RWPE2 (cell line): ENCODE data around the gene PCSK1.

Experiments used
- ATAC-seq: fragments of 200-7000 bp; cut with Tn5 transposase; 3 replicates; pipeline ENCODE4 v1.9.1; 2021; ENCODE audit warnings: low read depth
- DNase-seq: peaks from one replicate; pipeline ENCODE4 v3.0.0-alpha.2; 2020; ENCODE audit warnings: low spot score
- H3K27ac ChIP-seq: fragments of 450-650 bp; 2 replicates; pipeline ENCODE4 v1.5.1; 2017; ENCODE audit warnings: mild to moderate bottlenecking; ENCODE audit not compliant: poor library complexity, severe bottlenecking
- H3K27me3 ChIP-seq: fragments of 250-450 bp; sonication (Bioruptor Pico); 2 replicates; pipeline ENCODE4 v1.5.1; 2021; ENCODE audit warnings: mild to moderate bottlenecking, moderate library complexity; ENCODE audit not compliant: insufficient read depth, poor library complexity, severe bottlenecking
- H3K36me3 ChIP-seq: fragments of 250-450 bp; sonication (Bioruptor Pico); 2 replicates; pipeline ENCODE4 v1.5.1; 2020; ENCODE audit warnings: low read depth, mild to moderate bottlenecking, moderate library complexity
- H3K4me1 ChIP-seq: fragments of 250-450 bp; sonication (Bioruptor Pico); 2 replicates; pipeline ENCODE4 v1.5.1; 2021; ENCODE audit warnings: mild to moderate bottlenecking, moderate library complexity; ENCODE audit not compliant: insufficient read depth, poor library complexity, severe bottlenecking
- H3K4me3 ChIP-seq: fragments of 250-450 bp; sonication (Bioruptor Pico); 2 replicates; pipeline ENCODE4 v1.5.1; 2021; ENCODE audit warnings: mild to moderate bottlenecking, moderate library complexity; ENCODE audit not compliant: severe bottlenecking
- H3K9me3 ChIP-seq: fragments of 250-450 bp; sonication (Bioruptor Pico); 2 replicates; pipeline ENCODE4 v1.5.1; 2021; ENCODE audit warnings: mild to moderate bottlenecking, moderate library complexity; ENCODE audit not compliant: severe bottlenecking
- CTCF ChIP-seq: fragments of 450-650 bp; IDR thresholded peaks from one replicate; pipeline ENCODE4 v1.5.1; 2017; ENCODE audit warnings: mild to moderate bottlenecking, moderate library complexity; ENCODE audit not compliant: poor library complexity, severe bottlenecking

PCSK1 gene

GRCh38 chr5:96353220-96353619 is 79.8 kb downstream of the PCSK1 start:
- ATAC-seq: no peak
- Histone ChIP-seq H3K9me3 (no peaks in the 10 kb centered on the region), H3K27me3 (no peaks in the 10 kb centered on the region), H3K4me1 (no peaks in the 10 kb centered on the region), H3K27ac (no peak overlapping the region), H3K4me3 (no peak overlapping the region), H3K36me3 (no peaks in the 10 kb centered on the region)
- no peak for DNase-seq
- no peak for TF ChIP-seq CTCF

- Histone ChIP-seq H3K9me3 (no peaks in the 10 kb centered on the region), H3K27ac (no peak overlapping the region), H3K4me3 (no peak overlapping the region), H3K27me3 (no peaks in the 10 kb centered on the region), H3K4me1 (no peaks in the 10 kb centered on the region), H3K36me3 (no peaks in the 10 kb centered on the region)
- DNase-seq (no peak), ATAC-seq (no peak)
- no peak for TF ChIP-seq CTCF
Measured at GRCh38 chr5:96350678-96351077, 82.4 kb downstream of the PCSK1 start.

GRCh38 chr5:96348536-96348935 is 84.5 kb downstream of the PCSK1 start:
- no peak for TF ChIP-seq CTCF

DNA sequence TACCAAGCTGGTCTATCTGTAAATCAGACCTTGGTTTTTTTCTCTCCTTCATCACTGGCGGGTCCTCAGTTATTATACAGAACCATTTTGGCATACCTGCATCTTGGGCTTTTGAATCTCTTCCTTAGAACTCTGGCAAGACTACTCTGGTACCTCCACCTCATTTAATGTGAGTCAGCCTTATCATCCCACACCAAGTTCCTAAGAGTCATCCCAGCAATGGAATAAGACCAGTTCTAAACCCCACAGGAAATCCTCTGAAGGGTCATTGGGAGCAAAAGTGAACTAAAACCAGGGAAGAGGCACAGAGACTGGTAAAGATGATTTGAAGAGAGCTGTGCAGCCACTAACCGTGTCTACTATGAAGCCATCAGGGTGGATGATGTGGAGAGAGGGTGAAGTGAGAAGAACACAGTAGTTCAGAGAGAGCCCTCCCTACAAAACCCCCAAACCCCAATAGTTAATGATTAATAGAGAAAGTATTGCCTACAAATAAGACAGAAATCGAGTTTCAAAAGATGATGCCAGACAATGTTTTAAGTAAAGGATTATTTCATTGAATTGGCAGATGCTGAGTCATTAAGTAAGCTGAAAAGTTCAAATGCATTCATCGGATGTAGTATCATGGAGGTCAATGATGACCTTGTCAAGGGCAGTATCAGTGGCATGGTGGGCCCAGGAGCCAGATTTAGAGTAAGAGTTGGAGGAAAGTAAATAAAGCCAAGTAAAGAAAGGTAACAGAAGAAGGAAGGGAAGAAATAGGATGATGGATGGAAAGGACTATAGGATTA is 85.4 kb downstream of the PCSK1 start:
- ATAC-seq: no peak
- H3K36me3 ChIP-seq: no peaks in the 10 kb centered on the region
- no peak overlapping the region for H3K4me3 ChIP-seq
- no peak for TF ChIP-seq CTCF
- no peaks in the 10 kb centered on the region for H3K4me1 ChIP-seq
- DNase-seq: no peak
- no peaks in the 10 kb centered on the region for H3K9me3 ChIP-seq
- H3K27me3 ChIP-seq: no peaks in the 10 kb centered on the region
- no peak overlapping the region for H3K27ac ChIP-seq

More at GRCh38 chr5:96348536-96348935, 84.5 kb downstream of the PCSK1 start:
- no peak for DNase-seq
- H3K9me3 ChIP-seq: no peaks in the 10 kb centered on the region
- H3K4me1 ChIP-seq: no peaks in the 10 kb centered on the region
- H3K27me3 ChIP-seq: no peaks in the 10 kb centered on the region
- no peak overlapping the region for H3K27ac ChIP-seq
- H3K4me3 ChIP-seq: no peak overlapping the region
- no peak for ATAC-seq
- no peaks in the 10 kb centered on the region for H3K36me3 ChIP-seq
